Transverse colon (tissue), 4 donors: Measurements from ENCODE around the gene GPR15. TPM values are rescaled to one million over a fixed set of nuclear protein-coding genes. Genes with fewer than 3 reads are reported as not detected.
"Not testable (repeated sequence)": the region's sequence is repeated elsewhere in the genome, so short reads cannot be mapped to it uniquely, and the experiment has no call there.

ENCODE experiments used
- DNase-seq: peaks from one replicate; pipeline ENCODE4 v3.0.0-alpha.2; 2019
- H3K27ac ChIP-seq, 4 donors: fragments of 200-600 bp; sonication (generic); 2 replicates each; pipeline ENCODE4 v1.5.1; 2016 to 2018; ENCODE audit warnings: inconsistent platforms in 4 of 4
- H3K27me3 ChIP-seq: fragments of 200-600 bp; sonication (generic); 2 replicates; pipeline ENCODE4 v1.5.1; 2017; ENCODE audit warnings: inconsistent platforms
- H3K36me3 ChIP-seq, 4 donors: fragments of 200-600 bp; sonication (generic); 2 replicates each; pipeline ENCODE4 v1.5.1; 2017 to 2019; ENCODE audit warnings: inconsistent platforms in 4 of 4
- H3K4me1 ChIP-seq, 4 donors: fragments of 200-600 bp; sonication (generic); 2 replicates each; pipeline ENCODE4 v1.5.1; 2017 to 2020; ENCODE audit warnings: inconsistent platforms in 4 of 4
- H3K4me3 ChIP-seq, 4 donors: fragments of 200-600 bp; sonication (generic); 1 replicate in 1 of 4; 2 replicates in 3 of 4; pipeline versions ENCODE4 v1.5.1 to v1.6.1; 2017 to 2019; ENCODE audit warnings: inconsistent platforms in 4 of 4
- H3K9me3 ChIP-seq, 2 donors: fragments of 200-600 bp; sonication (generic); 2 replicates each; pipeline ENCODE4 v1.5.1; 2017 to 2019; ENCODE audit warnings: inconsistent platforms in 2 of 2
- EP300 ChIP-seq: sonication (generic); formaldehyde crosslinking; IDR thresholded peaks from one replicate; pipeline ENCODE4 v1.6.1; 2017; ENCODE audit warnings: antibody characterized with exemption, low read depth
- POLR2A ChIP-seq: fragments of 450-650 bp; IDR thresholded peaks from one replicate; pipeline ENCODE4 v1.6.1; 2016; ENCODE audit warnings: antibody characterized with exemption, mild to moderate bottlenecking, moderate library complexity
- POLR2AphosphoS5 ChIP-seq, 3 donors: sonication (generic); formaldehyde crosslinking; IDR thresholded peaks; one replicate each; pipeline ENCODE4 v1.6.1; 2016; ENCODE audit warnings: antibody characterized with exemption in 3 of 3
- WGBS, 2 donors: methylation state at CpG; one replicate each; pipeline ENCODE4 v1.1.5; 2018; ENCODE audit warnings: low coverage in 1 of 2; 5-methylcytosine and 5-hydroxymethylcytosine counted together
- in situ Hi-C, 4 donors: fragments of 200-750 bp; cut with MboI; loops; one replicate each; pipeline versions ENCODE4 v1.15.0 to v1.15.1; 2017; ENCODE audit warnings: low sequenced_read_pairs in 3 of 4, low pct_ligation_motif_present in 1 of 4, low pct_unique_long_range_greater_than_20kb in 1 of 4
- intact Hi-C: fragments of 100-400 bp; cut with DNase I; formaldehyde crosslinking; loops from one replicate; pipeline ENCODE4 v1.15.1; 2023; ENCODE audit warnings: low total_unique reads
- total RNA-seq, 4 donors: library from RNA; depleted of rRNA; stranded (reverse); fragments of >200 nt; gene quantifications; one replicate each; pipeline ENCODE4 v1.1.0, GENCODE V29; 2016
- TF ChIP-seq, protein P1 (sequence below), 5 experiments: fragments of 200-600 bp in 3 of 5; fragments of 450-650 bp in 2 of 5; sonication (generic) in 3 of 5; IDR thresholded peaks; 1 replicate in 2 of 5; 2 replicates in 3 of 5; pipeline ENCODE4 v1.5.1; 2016 to 2017; ENCODE audit warnings: antibody characterized with exemption in 5 of 5, inconsistent platforms in 3 of 5, mild to moderate bottlenecking in 2 of 5, moderate library complexity in 1 of 5

GPR15 gene
- total RNA-seq, 4 donors from 2014 or later = 0.60 to 11.7 (median 5.5) TPM

DNA sequence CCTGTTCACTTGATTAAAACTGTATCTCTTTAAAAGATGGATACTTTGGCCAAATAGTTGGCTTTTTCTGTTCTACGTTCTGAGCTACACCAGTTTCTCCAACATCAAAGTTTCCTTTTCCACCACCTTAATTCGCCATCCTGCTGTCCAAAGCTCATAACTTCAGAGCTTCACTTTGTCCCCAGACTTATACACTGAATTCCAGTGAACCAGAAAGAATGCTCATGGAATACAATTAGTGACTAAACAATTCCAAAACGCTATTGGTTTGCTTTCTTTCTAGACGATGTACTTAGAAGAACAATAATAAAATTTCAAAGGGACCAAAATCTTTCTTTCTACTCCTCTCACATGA lies 23.2 kb downstream of the GPR15 start:
- WGBS, 2 donors = 40 to 45% methylated on average over 4 of the region's 4 CpGs
- Histone ChIP-seq H3K27me3 (no peaks in the 10 kb centered on the region), H3K27ac (peak overlapping the region; percentile 46 to 70 (median 57)), H3K4me1 (peaks cover 0 to 7% (median 0%) of the 10 kb centered on the region in 4 donors), H3K9me3 (no peaks in the 10 kb centered on the region), H3K4me3 (peak overlapping the region in 1 of 4 donors; percentile 1), H3K36me3 (no peaks in the 10 kb centered on the region)
- in situ Hi-C loops (no loop called here), intact Hi-C loops (no loop called here)
- DNase-seq = no peak
- no peak for TF ChIP-seq POLR2AphosphoS5 (IDR thresholded peaks at IDR 0.05)
- TF ChIP-seq, protein P1, sequence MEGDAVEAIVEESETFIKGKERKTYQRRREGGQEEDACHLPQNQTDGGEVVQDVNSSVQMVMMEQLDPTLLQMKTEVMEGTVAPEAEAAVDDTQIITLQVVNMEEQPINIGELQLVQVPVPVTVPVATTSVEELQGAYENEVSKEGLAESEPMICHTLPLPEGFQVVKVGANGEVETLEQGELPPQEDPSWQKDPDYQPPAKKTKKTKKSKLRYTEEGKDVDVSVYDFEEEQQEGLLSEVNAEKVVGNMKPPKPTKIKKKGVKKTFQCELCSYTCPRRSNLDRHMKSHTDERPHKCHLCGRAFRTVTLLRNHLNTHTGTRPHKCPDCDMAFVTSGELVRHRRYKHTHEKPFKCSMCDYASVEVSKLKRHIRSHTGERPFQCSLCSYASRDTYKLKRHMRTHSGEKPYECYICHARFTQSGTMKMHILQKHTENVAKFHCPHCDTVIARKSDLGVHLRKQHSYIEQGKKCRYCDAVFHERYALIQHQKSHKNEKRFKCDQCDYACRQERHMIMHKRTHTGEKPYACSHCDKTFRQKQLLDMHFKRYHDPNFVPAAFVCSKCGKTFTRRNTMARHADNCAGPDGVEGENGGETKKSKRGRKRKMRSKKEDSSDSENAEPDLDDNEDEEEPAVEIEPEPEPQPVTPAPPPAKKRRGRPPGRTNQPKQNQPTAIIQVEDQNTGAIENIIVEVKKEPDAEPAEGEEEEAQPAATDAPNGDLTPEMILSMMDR (IDR thresholded peaks at IDR 0.05) = no peak
- TF ChIP-seq EP300 = no peak
- no peak for TF ChIP-seq POLR2A

DNA sequence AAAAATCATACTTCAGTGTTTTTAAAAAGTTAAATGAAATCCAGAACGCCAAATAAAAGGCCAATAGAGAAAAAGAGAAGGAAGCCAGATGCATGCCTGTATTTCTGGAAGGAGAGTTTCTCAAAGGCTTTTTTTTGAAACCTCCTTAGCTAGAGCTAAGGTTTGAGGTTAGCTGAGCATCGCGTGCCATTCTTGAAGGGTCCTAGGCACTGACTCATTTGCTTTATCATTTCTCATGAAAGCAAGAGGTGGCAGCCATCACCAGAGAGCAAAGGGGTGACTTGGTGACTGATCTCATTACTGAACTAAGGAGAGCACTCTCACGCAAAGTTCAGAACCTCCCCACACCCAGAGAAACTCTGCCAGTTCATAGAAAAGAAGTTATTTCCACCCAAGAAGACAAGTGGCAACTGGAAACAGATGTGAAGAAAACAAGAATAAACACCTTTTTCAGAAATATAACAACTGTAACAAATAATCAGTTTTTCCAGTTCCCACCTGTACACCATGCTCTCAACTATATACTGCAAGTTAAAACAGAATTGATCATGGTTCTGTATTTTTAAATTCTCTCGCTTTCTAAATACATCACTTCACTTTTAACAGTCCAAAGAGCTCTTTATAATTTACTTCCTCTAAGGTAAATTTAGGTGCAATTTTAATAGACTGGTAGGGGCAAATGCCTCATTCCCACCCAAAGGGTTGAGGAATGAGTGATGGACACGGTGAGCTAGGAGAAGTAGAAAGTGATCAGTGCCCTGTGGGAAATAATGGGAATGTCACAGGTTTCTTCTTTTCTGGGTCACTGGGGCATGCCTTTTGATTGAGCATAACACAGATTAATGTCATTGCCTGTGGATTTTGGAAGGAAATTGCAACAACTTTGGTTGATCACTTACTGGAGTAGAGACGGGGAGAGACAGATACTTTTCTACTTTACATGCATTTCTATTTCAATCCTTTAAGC lies 24.7 kb downstream of the GPR15 start:
- H3K27ac ChIP-seq = peak overlapping the region; percentile 46 to 70 (median 62)
- DNase-seq = no peak
- no peaks in the 10 kb centered on the region for H3K9me3 ChIP-seq
- no peak for TF ChIP-seq EP300
- TF ChIP-seq, protein P1 (IDR thresholded peaks at IDR 0.05) = no peak
- TF ChIP-seq POLR2AphosphoS5 (IDR thresholded peaks at IDR 0.05) = no peak
- no peak for TF ChIP-seq POLR2A
- H3K36me3 ChIP-seq = no peaks in the 10 kb centered on the region
- H3K4me1 ChIP-seq = peaks cover 0 to 7% (median 0%) of the 10 kb centered on the region in 4 donors
- no peak overlapping the region for H3K4me3 ChIP-seq
- 66 to 86% methylated on average over 6 to 7 of the region's 7 CpGs for WGBS, 2 donors
- intact Hi-C loops (no loop called here), in situ Hi-C loops (no loop called here)
- no peaks in the 10 kb centered on the region for H3K27me3 ChIP-seq

DNA sequence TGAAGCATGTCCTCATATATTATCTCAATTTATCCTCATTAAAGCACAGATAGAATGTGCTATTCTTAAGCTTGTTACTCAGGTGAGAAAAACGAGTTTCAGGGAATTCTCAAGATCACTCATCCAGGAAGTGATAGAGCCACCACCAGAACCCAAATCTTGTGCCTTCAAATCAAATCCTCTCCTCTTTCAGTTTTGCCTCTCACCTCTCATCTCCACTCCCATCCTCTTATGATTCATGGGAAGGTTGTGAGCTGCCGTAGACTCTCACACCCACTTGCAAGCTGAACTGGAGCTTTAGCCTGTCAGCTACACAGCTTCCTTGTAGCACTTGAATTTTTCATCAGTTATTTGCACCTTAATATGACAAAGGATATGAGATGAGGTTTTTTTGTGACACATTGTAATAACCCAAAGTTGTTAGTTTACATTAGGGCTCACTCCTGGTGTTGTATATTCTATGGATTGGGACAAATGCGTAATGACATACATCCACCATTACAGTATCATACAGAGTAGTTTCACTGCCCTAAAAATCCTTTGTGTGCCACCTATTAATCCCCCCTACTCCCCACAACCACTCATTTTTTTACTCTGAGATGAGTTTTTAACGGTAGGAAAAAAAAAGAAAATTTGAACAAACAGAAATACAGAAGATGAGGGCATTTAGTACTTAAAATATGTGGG lies 25.7 kb downstream of the GPR15 start:
- no peak overlapping the region for H3K4me3 ChIP-seq
- no peaks in the 10 kb centered on the region for H3K9me3 ChIP-seq
- peak overlapping the region; percentile 37 to 70 (median 62) for H3K27ac ChIP-seq
- H3K36me3 ChIP-seq = no peaks in the 10 kb centered on the region
- peaks cover 0 to under 1% (median 0%) of the 10 kb centered on the region in 4 donors for H3K4me1 ChIP-seq
- in situ Hi-C loops = no loop called here
- TF ChIP-seq POLR2A = no peak
- no peak for DNase-seq
- intact Hi-C loops = no loop called here
- H3K27me3 ChIP-seq = no peaks in the 10 kb centered on the region
- 57 to 68% methylated on average over 4 of the region's 4 CpGs for WGBS, 2 donors

DNA sequence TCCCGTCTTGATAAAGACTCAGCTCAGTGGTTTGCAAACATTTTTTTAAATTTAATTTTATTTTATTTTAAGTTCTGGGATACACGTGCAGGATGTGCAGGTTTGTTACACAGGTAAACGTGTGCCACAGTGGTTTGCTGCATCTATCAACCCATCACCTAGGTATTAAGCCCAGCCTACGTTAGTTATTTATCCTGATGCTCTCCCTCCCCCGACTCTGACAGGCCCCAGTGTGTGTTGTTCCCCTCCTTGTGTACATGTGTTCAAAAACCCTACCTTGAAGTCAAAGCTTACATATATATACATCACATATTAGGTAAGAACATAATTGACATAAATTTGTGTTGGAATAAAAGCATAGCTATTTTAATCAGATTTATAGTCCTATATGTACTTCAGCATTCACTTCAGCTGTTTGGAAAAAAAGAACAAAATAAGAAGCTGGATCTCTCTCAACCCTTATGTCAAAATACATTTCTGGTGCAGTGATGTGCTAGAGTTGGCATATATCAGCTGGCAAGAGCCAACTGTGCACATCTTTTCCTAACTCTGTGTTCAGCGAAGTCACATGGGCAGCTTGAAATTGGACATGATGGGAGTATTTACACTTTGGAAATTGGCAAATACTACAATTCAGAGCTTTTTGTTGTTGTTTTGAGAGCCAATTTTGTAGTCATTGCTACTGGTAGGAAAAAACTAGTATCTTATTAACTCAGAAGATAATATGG lies 26.5 kb downstream of the GPR15 start:
- TF ChIP-seq POLR2AphosphoS5 (IDR thresholded peaks at IDR 0.05) (no peak), EP300 (no peak), POLR2A (no peak)
- TF ChIP-seq, protein P1 (IDR thresholded peaks at IDR 0.05) = no peak
- WGBS, 2 donors = 80 to 81% methylated on average over 5 to 6 of the region's 6 CpGs
- H3K36me3 ChIP-seq = no peaks in the 10 kb centered on the region
- H3K27ac ChIP-seq = peak overlapping the region; percentile 19 to 70 (median 50)
- intact Hi-C loops = no loop called here
- in situ Hi-C loops = no loop called here
- H3K4me1 ChIP-seq = no peaks in the 10 kb centered on the region
- no peaks in the 10 kb centered on the region for H3K9me3 ChIP-seq
- H3K4me3 ChIP-seq = no peak overlapping the region
- DNase-seq = no peak
- no peaks in the 10 kb centered on the region for H3K27me3 ChIP-seq

DNA sequence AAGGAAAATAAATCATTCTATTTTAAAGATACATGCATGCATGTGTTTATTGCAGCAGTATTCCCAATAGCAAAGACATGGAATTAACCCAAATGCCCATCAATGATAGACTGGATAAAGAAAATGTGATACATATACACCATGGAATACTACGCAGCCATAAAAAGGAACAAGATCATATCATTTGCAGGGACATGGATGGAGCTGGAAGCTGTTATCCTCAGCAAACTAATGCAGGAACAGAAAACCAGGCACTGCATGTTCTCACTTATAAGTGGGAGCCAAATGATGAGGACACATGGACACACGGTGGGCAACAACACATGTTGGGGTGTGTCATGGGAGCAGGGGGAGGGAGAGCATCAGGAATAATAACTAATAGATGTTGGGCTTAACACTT lies 28.0 kb downstream of the GPR15 start:
- H3K27me3 ChIP-seq, DNase-seq, H3K9me3 ChIP-seq, H3K4me3 ChIP-seq, in situ Hi-C loops, H3K36me3 ChIP-seq, intact Hi-C loops, H3K4me1 ChIP-seq, H3K27ac ChIP-seq: not testable (repeated sequence)
- WGBS, 2 donors = 92 to 100% methylated on average over 2 of the region's 2 CpGs
